DND-41 (cell line): ENCODE data around the gene RTF1.

Experiments used
- ATAC-seq: fragments of 200-7000 bp; cut with Tn5 transposase; 3 replicates; pipeline ENCODE4 v1.9.1; 2021; ENCODE audit warnings: low read depth; ENCODE audit not compliant: insufficient read depth
- DNase-seq: peaks from one replicate; pipeline ENCODE4 v3.0.0-alpha.2; 2020
- H2AFZ ChIP-seq: 2 replicates; pipeline ENCODE4 v1.6.0; 2012; ENCODE audit warnings: low read depth, low read length
- H3K27ac ChIP-seq: 2 replicates; pipeline ENCODE4 v1.5.1; 2012; ENCODE audit warnings: low read length, inconsistent platforms
- H3K27me3 ChIP-seq: fragments of 200-600 bp; sonication (generic); 2 replicates; pipeline ENCODE4 v1.6.0; 2012; ENCODE audit warnings: low read length, mild to moderate bottlenecking, inconsistent platforms; ENCODE audit not compliant: insufficient read depth, poor library complexity
- H3K36me3 ChIP-seq: 2 replicates; pipeline ENCODE4 v1.5.1; 2012; ENCODE audit warnings: low read length, inconsistent platforms; ENCODE audit not compliant: insufficient read depth
- H3K4me1 ChIP-seq: 2 replicates; pipeline ENCODE4 v1.5.1; 2012; ENCODE audit warnings: mild to moderate bottlenecking, low read length; ENCODE audit not compliant: insufficient read depth
- H3K4me2 ChIP-seq: 2 replicates; pipeline ENCODE4 v1.6.0; 2012; ENCODE audit warnings: mild to moderate bottlenecking, moderate library complexity, low read length, inconsistent platforms; ENCODE audit not compliant: insufficient read depth
- H3K4me3 ChIP-seq, 2 experiments: fragments of 200-600 bp in 1 of 2; shearing (Covaris generic) in 1 of 2; 2 replicates each; pipeline ENCODE4 v1.5.1; 2012 to 2016; ENCODE audit warnings: inconsistent platforms in 2 of 2, low read length in 2 of 2, mild to moderate bottlenecking in 2 of 2, low read depth in 1 of 2, moderate library complexity in 1 of 2
- H3K79me2 ChIP-seq: 2 replicates; pipeline ENCODE4 v1.6.0; 2012; ENCODE audit warnings: low read length, inconsistent platforms; ENCODE audit not compliant: insufficient read depth
- H3K9ac ChIP-seq: 2 replicates; pipeline ENCODE4 v1.6.0; 2012; ENCODE audit warnings: low read depth, mild to moderate bottlenecking, inconsistent platforms, low read length, moderate library complexity
- H3K9me3 ChIP-seq: 2 replicates; pipeline ENCODE4 v1.5.1; 2012; ENCODE audit warnings: low read length, moderate library complexity, mild to moderate bottlenecking, inconsistent platforms; ENCODE audit not compliant: insufficient read depth, severe bottlenecking
- H4K20me1 ChIP-seq: 2 replicates; pipeline ENCODE4 v1.6.0; 2012; ENCODE audit warnings: low read length; ENCODE audit not compliant: insufficient read depth
- EZH2 ChIP-seq: IDR thresholded peaks from 3 replicates; pipeline ENCODE4 v1.6.1; 2012; ENCODE audit warnings: borderline replicate concordance, low read depth, mild to moderate bottlenecking, moderate library complexity, low read length, inconsistent platforms; ENCODE audit not compliant: severe bottlenecking
- TF ChIP-seq, protein P1 (sequence below): IDR thresholded peaks from 2 replicates; pipeline ENCODE4 v1.5.1; 2012; ENCODE audit warnings: borderline replicate concordance, low read length, moderate library complexity, mild to moderate bottlenecking; ENCODE audit not compliant: poor library complexity, severe bottlenecking; ENCODE audit errors: extremely low read depth

Gene RTF1

DNA sequence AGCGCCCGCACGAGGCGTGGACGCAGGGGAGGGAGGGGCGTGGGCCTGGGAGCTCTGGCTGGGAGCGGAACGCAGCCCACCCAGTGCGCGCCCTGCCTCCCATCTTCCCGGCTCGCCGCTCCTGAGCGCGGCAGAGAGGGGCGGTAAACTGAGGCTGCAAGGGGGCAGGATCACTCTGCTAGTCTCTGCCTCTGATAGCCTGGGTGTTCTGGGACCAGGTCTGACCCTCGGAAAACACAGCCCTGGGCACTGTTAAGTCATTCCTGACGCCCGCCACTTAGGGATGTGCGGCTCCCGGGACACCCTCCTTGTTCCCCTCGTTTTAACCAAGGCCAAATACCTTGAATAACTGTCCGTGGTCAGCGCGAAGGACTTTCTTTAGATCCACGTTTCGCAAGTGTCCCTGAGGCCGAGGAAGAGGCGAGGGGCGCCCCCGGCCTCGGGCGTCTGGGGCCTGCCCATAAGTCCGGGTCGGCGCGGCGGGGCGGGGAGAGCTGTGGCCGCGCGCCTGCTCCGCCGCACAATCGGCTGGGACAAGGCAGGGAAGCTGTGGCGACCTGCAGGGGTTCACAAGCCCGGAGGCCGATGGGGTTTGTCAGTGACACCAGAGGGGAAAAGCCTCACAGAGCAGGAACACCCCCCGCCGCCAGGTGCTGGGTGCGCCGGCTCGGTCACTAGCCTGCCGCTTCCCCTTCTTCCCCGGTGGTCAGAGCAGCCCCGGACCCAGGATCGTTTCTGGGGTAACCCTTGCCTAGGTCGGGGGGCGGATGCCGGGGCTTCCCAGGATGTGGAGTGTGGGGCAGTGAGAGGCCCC lies 78.2 kb downstream of the RTF1 start:
- TF ChIP-seq, protein P1, sequence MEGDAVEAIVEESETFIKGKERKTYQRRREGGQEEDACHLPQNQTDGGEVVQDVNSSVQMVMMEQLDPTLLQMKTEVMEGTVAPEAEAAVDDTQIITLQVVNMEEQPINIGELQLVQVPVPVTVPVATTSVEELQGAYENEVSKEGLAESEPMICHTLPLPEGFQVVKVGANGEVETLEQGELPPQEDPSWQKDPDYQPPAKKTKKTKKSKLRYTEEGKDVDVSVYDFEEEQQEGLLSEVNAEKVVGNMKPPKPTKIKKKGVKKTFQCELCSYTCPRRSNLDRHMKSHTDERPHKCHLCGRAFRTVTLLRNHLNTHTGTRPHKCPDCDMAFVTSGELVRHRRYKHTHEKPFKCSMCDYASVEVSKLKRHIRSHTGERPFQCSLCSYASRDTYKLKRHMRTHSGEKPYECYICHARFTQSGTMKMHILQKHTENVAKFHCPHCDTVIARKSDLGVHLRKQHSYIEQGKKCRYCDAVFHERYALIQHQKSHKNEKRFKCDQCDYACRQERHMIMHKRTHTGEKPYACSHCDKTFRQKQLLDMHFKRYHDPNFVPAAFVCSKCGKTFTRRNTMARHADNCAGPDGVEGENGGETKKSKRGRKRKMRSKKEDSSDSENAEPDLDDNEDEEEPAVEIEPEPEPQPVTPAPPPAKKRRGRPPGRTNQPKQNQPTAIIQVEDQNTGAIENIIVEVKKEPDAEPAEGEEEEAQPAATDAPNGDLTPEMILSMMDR, result no peak
- TF ChIP-seq EZH2, result no peak
- DNase-seq, result no peak
- Histone ChIP-seq H3K27ac (no peak overlapping the region), H3K4me2 (peak overlapping the region; percentile 98), H3K36me3 (no peaks in the 10 kb centered on the region), H3K9ac (no peak overlapping the region; the same call in 1 of the 2 replicates), H3K9me3 (no peaks in the 10 kb centered on the region), H3K79me2 (no peaks in the 10 kb centered on the region), H2AFZ (no peak overlapping the region), H3K4me1 (peaks cover 26% of the 10 kb centered on the region), H3K4me3 (no peak overlapping the region), H4K20me1 (peaks cover 4% of the 10 kb centered on the region; the same call in 1 of the 2 replicates), H3K27me3 (peaks cover 9% of the 10 kb centered on the region)
- ATAC-seq, result no peak

DNA sequence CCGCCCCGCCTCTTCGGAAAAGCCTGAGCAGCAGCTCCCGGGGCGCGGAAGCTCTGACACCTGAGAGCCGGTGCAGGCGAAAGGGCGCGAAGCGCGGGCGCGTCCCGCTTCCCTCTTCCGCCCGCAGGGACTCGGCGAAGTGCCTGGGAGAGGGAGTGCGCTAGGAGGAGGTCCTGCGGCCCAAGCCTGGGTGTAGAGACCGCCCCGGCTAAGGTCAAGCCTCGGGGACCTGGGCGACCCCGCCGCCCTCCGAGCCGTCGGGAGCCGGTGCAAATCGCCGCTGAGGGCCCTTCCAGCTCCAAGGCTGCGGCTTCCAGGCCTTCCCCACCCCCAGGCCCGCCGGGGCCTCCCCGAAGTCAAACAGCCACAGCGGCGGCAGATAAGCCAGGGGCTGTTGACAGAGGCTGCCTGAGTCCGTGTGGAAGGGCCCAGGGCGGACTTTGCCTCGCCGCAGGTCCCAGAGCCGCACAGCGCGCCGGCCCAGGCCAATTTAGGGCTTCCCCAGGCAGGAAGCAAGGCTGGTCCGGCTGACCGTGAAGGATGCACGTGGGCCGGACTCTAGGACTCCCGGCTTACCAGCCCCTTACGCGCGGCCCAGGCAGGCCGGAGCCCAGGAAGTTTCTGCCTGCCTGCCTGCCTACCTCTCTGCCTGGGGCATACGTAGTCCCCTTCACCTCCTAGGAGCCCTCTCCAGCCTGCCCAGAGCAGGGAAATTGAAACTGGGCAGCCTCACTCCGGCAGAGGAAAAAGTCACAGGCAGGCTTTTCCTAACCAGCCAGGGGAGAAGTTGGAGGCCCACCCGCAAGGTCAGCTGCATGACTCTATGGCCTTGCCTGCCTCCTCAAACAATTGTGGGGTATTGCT lies 79.1 kb downstream of the RTF1 start:
- Histone ChIP-seq H4K20me1 (peaks cover 4% of the 10 kb centered on the region; the same call in 1 of the 2 replicates), H3K79me2 (no peaks in the 10 kb centered on the region), H3K9me3 (no peaks in the 10 kb centered on the region), H2AFZ (no peak overlapping the region), H3K27me3 (peaks cover 9% of the 10 kb centered on the region), H3K36me3 (no peaks in the 10 kb centered on the region), H3K4me2 (no peak overlapping the region), H3K4me1 (peaks cover 26% of the 10 kb centered on the region), H3K9ac (no peak overlapping the region), H3K4me3 (no peak overlapping the region), H3K27ac (no peak overlapping the region)
- DNase-seq, result no peak
- no peak for TF ChIP-seq EZH2
- TF ChIP-seq, protein P1, result no peak
- ATAC-seq, result no peak

DNA sequence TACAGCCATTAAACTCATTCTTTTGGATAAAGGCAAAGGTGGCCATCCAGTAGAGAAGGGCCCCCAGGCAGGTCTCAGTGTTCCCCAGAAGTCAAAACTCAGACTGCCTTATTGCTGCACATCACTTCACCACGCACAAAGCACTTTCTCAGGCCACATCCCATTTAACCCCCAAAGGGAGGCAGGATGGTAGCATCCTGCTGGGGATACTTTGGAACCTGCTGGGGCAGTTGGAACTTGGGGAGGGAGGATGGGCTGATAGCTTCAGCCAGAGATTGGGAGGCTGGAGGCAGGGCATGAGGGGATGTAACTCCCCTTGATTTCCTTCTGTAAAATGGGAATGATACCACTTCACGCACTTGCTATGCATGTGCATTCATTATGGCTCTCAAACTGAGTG lies 81.8 kb downstream of the RTF1 start:
- TF ChIP-seq, protein P1, result no peak
- H3K27me3 ChIP-seq, result peaks cover 9% of the 10 kb centered on the region
- ATAC-seq (no peak), DNase-seq (no peak)
- no peak overlapping the region for H3K9ac ChIP-seq
- H3K9me3 ChIP-seq, result no peaks in the 10 kb centered on the region
- H3K36me3 ChIP-seq, result no peaks in the 10 kb centered on the region
- H4K20me1 ChIP-seq, result peaks cover 4% of the 10 kb centered on the region; the same call in 1 of the 2 replicates
- no peak overlapping the region for H3K4me2 ChIP-seq
- H3K79me2 ChIP-seq, result no peaks in the 10 kb centered on the region
- no peak overlapping the region for H3K4me3 ChIP-seq
- H2AFZ ChIP-seq, result no peak overlapping the region
- H3K4me1 ChIP-seq, result peaks cover 12% of the 10 kb centered on the region
- H3K27ac ChIP-seq, result no peak overlapping the region
